Neural crest cell (in vitro differentiated cells): ENCODE measurements around the gene SPAG6. TPM values are rescaled to one million over a fixed set of nuclear protein-coding genes. Genes with fewer than 3 reads are reported as not detected.

ENCODE experiments used
- DNase-seq: peaks from one replicate; pipeline ENCODE4 v3.0.0; 2021; ENCODE audit warnings: low read depth, mixed read lengths, low spot score
- H3K27ac Mint-ChIP-seq: one replicate; pipeline ENCODE4 v1.8.0; 2021; ENCODE audit warnings: mild to moderate bottlenecking, mixed read lengths; ENCODE audit not compliant: unreplicated experiment
- H3K27me3 Mint-ChIP-seq: 2 replicates; pipeline ENCODE4 v1.8.0; 2021; ENCODE audit warnings: low read depth, mild to moderate bottlenecking, mixed read lengths
- H3K36me3 Mint-ChIP-seq: 2 replicates; pipeline ENCODE4 v1.8.0; 2021; ENCODE audit warnings: low read depth, mild to moderate bottlenecking, mixed read lengths
- H3K4me1 Mint-ChIP-seq: 2 replicates; pipeline ENCODE4 v1.8.0; 2021; ENCODE audit warnings: mixed read lengths
- H3K4me3 Mint-ChIP-seq: one replicate; pipeline ENCODE4 v1.8.0; 2021; ENCODE audit warnings: mild to moderate bottlenecking, mixed read lengths
- H3K9me3 Mint-ChIP-seq: 2 replicates; pipeline ENCODE4 v1.8.0; 2021; ENCODE audit warnings: mixed read lengths
- CTCF ChIP-seq: fragments of 200-600 bp; sonication (generic); conservative IDR thresholded peaks from 2 replicates; pipeline ENCODE4 v1.5.0; 2021; ENCODE audit warnings: antibody characterized with exemption, mild to moderate bottlenecking
- total RNA-seq: library from RNA; stranded (reverse); gene quantifications from 2 replicates; pipeline ENCODE4 v1.2.1, GENCODE V29; 2021

Gene SPAG6
- total RNA-seq, 1 donor from 2014 or later: 1.6 TPM

- Mint-ChIP-seq H3K27me3 (peaks cover 83% of the 10 kb centered on the region), H3K4me3 (peak overlapping the region; percentile 93), H3K27ac (peak overlapping the region; percentile 10), H3K4me1 (peaks cover 58% of the 10 kb centered on the region), H3K9me3 (no peaks in the 10 kb centered on the region), H3K36me3 (peaks cover 9% of the 10 kb centered on the region)
- DNase-seq: no peak
- TF ChIP-seq CTCF: no peak
These were observed 25.2 kb upstream of the SPAG6 start for GRCh38 chr10:22319980-22320558.

- Mint-ChIP-seq H3K9me3 (no peaks in the 10 kb centered on the region), H3K36me3 (peaks cover 9% of the 10 kb centered on the region), H3K4me1 (peaks cover 54% of the 10 kb centered on the region), H3K27me3 (peaks cover 78% of the 10 kb centered on the region), H3K4me3 (peak within 1 kb of the TSS; percentile 96), H3K27ac (peak within 1 kb of the TSS; percentile 48)
- DNase-seq: no peak
- no peak for TF ChIP-seq CTCF
These were observed 24.6 kb upstream of the SPAG6 start, which contains the start of gene BMI1 for GRCh38 chr10:22320591-22321155. TSS of gene BMI1 (plus strand) at chr10:22321099. CDS start at chr10:22326450, 5,351 bp downstream.

- Mint-ChIP-seq H3K4me1 (peaks cover 58% of the 10 kb centered on the region), H3K27me3 (peaks cover 81% of the 10 kb centered on the region)
These were observed 24.0 kb upstream of the SPAG6 start for GRCh38 chr10:22321156-22321923.

GRCh38 chr10:22321924-22322640 lies 23.2 kb upstream of the SPAG6 start:
- Mint-ChIP-seq H3K27ac (peak overlapping the region; percentile 84), H3K4me1 (peaks cover 57% of the 10 kb centered on the region), H3K27me3 (peaks cover 77% of the 10 kb centered on the region), H3K36me3 (peaks cover 9% of the 10 kb centered on the region), H3K4me3 (peak overlapping the region; percentile 96), H3K9me3 (no peaks in the 10 kb centered on the region)
- DNase-seq: no peak
- TF ChIP-seq CTCF: no peak

More at GRCh38 chr10:22321156-22321923, 24.0 kb upstream of the SPAG6 start:
- peak overlapping the region; percentile 48 for H3K27ac Mint-ChIP-seq
- peak overlapping the region; percentile 87 for H3K4me3 Mint-ChIP-seq
- no peaks in the 10 kb centered on the region for H3K9me3 Mint-ChIP-seq
- peaks cover 9% of the 10 kb centered on the region for H3K36me3 Mint-ChIP-seq
- no peak for TF ChIP-seq CTCF
- peak; percentile 66 for DNase-seq

GRCh38 chr10:22322641-22323160 lies 22.6 kb upstream of the SPAG6 start:
- Mint-ChIP-seq H3K27ac (peak overlapping the region; percentile 84), H3K36me3 (peaks cover 11% of the 10 kb centered on the region), H3K9me3 (no peaks in the 10 kb centered on the region), H3K4me3 (peak overlapping the region; percentile 96), H3K4me1 (peaks cover 50% of the 10 kb centered on the region), H3K27me3 (peaks cover 73% of the 10 kb centered on the region)
- no peak for DNase-seq
- no peak for TF ChIP-seq CTCF
